GM19099 (cell line): ENCODE measurements around the gene CHRM5.

ENCODE experiments used
- POLR2A ChIP-seq: IDR thresholded peaks from 3 replicates; pipeline ENCODE4 v1.6.1; 2011; ENCODE audit warnings: low read depth; ENCODE audit not compliant: insufficient read length; ENCODE audit errors: extremely low read depth

CHRM5 gene

DNA sequence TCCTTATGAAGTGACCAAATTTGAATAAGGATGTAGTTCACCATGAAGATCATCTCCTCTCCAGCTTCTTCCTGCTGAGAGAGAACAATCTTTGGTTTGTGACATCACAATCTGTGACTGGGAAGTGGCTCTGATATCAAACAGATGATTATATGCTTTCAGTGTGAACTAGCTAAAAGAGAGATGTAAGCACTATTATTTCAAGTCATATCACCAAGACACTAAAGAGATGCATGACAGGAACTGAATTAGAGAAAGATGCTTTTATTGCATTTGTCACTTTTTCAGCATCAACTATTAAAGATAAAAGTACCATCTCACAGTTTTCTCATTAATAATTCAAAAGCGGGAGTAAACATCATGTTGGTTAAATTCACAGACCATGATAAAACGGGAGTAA, 3.5 kb downstream of the CHRM5 start:
- no peak for TF ChIP-seq POLR2A

DNA sequence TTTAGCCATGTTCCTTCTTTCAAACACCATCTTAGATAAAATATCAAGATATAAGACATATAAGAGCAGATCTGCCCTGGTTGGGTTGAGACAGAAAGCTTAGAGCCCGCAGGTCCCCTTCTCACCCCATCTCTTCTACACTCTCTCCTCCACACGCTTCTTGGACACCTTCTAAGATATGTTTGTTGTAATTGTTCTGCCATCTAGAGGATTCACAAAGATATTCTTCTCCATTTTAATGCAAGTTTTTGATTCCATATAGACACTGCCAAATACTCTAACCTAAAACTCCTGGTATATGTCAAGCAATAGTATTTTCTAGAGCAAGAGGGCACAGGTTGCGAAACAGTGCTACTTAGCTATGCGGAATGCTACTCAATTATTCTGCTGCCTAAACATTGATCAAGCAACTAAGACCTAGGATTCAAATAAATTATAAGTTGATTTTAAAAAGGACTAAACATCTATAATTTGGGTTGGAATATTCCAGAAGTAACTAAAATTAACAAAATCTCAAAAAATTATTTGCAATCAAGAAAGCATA, 6.8 kb downstream of the CHRM5 start:
- TF ChIP-seq POLR2A = no peak

DNA sequence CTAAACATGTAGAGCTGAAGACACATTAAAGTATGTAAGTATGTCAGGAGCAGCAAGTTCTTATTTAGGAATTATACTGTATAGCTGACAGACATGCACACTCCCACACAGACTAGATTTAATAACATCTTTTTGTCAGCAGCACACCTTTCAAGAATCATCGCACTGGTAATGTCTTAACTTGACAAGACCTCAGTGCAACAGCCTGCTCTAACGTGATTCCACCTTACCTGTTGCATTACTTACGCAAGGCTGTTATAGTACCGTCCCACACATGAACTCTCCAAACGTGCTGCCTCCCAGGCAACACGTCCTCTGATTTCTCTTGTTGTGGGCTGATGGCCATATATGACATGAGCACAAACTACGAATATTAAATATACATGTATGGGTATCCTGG, 11.9 kb downstream of the CHRM5 start:
- no peak for TF ChIP-seq POLR2A

DNA sequence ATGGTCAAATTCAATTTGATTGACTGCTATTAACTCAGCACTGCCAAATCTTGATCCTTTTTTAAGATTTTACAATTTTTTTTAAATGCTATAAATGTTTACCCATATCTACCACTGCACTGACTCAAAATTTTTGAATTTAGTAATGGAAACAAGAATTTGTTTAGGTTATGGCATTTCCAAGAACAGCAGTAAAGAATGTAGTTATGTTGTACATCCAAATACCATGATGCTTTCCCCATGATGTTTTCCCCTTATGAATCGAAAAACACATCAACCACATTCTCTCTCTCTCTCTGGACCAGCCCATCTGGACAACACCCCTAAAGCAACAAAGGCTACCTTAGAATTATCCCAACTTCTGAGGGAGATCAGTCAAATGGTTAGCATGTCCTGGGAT, 14.2 kb downstream of the CHRM5 start:
- no peak for TF ChIP-seq POLR2A

DNA sequence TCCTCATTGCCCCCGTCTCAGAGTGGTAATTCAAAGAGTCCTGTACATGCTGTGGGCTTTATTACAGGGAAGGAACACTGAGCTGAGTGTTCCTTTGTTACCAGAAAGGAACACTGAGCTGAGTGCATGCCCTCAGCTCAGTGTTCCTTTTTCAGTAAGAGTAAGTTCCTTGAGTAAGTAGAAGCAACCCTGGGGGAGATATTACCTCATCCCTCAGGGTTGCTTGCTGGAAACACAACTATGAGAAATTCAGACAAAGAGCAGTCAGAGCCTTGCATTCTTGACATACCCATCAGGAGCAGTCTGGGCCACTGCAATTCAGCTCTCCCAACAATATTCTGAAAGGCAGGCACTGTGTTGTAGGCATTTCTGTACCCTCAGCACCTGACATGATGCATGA, 17.0 kb downstream of the CHRM5 start:
- TF ChIP-seq POLR2A = no peak

DNA sequence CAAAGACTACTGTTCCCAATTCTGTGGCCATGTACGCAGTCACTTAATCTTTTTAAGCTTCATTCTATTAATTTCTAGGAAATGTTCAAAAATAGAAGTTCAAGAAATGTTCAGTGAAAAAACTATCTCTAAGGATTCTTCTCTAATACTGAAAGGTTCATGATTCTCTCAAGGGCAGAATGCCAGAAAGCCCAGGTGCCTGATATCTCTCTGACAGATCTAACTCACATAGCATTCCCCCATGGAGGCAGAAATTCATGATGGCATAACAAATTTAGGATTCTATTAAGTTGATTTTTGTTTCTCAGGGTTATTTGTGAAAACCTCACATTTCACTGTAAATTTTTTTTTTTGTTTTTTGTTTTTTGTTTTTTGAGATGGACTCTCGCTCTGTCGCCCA, 17.5 kb downstream of the CHRM5 start:
- no peak for TF ChIP-seq POLR2A

DNA sequence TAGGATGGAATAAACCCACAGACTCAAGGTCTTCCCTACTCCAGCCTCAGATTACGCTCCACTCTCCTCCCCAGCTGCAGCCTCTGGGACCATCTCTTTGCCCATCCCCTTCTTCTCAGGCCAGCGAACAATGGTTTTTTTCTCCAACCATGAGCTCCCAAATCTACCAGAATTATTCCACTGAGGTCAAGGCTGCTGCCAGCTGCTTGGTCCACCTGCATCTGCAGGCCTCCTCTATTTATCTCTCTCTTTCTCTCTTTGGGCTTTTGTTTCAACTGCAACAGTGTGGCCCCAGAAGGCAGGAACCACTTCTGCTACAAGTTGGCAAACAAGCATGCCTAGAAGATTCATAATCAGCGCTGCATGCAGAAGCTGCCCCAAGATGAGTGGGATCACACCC, 19.1 kb downstream of the CHRM5 start:
- TF ChIP-seq POLR2A = no peak

DNA sequence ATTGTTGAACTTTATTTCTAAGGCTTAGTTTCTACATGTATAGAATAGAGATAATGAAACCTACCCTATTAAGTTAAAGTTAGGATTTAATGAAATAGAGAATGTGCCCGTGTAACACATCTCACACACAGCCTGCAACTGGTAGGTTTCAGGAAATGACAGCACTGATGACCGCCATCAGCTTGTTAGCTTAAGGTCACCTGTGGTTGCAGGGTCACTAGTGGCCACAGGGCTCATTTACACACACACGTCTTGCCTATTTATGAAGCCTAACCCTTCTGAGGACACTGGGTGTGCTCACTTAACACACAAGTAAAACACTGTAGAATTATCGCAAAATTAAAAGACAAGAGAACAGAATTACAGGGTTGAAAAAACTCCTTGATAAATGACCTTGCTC, 20.1 kb downstream of the CHRM5 start:
- no peak for TF ChIP-seq POLR2A

DNA sequence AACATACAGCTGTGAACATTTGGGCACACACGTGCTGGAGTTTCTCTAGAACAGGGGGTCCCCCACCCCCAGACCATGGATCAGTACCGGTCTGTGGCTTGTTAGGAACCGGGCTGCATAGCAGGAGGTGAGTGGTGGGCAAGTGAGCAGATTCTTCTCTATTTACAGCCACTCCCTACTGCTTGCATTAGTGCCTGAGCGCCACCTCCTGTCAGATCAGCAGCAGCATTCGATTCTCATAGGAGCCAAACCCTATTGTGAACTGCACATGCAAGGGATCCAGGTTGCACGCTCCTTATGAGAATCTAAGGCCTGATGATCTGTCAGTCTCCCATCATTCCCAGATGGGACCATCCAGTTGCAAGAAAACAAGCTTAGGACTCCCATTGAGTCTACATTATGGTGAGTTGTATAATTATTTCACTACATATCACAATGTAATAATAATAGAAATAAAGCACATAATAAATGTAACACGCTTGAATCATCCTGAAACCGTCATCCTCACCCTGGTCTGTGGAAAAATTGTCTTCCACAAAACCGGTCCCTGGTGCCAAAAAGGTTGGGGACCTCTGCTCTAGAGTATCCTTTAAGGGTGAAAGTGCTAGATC, 25.8 kb downstream of the CHRM5 start:
- TF ChIP-seq POLR2A = no peak

DNA sequence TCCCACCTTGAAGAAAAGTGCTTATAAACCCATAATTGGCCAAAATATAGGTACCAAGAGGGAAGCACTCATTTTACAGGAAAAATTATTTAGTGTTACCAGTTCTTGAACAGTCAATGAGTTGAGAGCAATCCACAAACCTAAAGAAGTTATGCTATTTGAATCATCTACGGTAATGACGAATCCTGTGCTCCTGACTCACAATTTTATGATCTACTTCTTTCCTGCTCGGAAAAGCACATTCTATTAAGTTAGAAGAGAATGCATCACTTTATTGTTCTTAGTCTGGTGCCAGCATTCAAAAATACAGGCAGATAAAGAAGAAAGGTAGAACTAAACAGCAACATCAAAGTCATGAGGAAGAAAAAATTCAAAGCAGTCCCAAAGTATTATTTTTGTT, 33.2 kb downstream of the CHRM5 start:
- no peak for TF ChIP-seq POLR2A

DNA sequence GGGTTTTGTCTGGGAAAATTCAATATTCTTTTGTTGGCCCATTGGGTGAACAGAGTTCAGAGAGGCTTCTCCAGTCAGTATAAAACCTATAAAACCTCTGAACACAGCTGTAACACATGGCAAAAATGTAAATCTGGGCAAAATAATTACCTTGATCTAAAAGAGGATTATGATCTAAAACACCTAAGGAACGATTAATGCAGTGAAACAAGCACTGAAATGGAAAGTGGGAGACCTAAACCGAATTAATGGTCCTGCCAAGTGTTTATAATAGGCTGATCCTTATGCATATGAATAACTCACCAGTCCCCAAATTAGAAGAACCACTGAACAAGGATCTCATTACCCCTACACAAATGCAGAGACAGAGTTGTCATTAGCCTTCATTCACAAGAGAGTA, 38.1 kb downstream of the CHRM5 start:
- no peak for TF ChIP-seq POLR2A

DNA sequence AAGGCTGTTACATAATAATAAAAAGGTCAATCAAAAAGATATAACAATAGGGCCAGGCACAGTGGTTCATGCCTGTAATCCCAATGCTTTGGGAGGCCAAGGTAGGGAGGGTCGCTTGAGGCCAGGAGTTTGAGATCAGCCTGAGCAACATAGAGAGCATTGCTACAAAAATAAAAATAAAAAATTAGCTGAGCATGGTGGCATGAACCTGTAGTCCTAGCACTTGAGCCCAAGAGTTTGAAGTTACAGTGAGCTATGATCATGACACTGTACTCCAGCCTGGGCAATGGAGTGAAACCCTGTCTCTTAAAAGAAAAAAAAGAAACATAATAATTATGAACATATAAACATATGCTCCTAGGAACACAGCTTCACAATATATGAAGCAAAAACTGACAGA, 41.4 kb downstream of the CHRM5 start:
- no peak for TF ChIP-seq POLR2A

DNA sequence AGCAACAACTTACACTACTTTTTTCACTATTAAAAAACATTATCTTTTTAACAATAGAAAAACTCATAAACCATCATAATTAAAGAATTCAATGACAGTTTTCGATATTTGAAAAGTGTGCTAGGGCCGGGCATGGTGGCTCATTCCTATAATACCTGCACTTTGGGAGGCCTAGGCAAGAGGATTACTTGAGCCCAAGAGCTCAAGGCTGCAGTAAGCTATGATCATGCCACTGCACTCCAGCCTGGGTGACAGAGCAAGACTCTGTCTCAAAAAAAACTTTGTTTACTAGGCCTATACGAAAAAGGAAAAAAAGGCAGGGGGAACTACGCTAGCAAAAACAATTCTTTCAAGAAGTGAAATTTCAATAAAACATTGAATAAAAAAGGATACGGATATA, 42.6 kb downstream of the CHRM5 start:
- no peak for TF ChIP-seq POLR2A

DNA sequence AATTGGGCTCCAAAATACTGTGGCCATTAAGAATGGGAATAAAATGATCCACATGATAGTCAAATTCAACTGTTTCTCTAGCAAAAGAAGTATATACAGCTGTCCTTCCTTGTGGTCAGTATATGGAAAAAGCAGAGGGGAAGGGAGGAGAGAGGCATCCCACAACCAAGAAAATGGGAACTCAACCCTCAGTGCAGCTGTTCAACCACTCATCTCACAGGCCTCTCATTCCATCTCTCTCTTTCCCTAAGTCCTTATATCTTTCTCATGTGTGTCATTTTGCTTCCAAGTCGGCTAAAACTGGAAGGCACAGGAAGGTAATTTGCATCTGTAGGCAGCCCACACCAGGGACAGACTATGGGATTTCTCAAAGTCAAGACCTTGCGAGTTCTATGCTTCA, 43.2 kb downstream of the CHRM5 start:
- no peak for TF ChIP-seq POLR2A

DNA sequence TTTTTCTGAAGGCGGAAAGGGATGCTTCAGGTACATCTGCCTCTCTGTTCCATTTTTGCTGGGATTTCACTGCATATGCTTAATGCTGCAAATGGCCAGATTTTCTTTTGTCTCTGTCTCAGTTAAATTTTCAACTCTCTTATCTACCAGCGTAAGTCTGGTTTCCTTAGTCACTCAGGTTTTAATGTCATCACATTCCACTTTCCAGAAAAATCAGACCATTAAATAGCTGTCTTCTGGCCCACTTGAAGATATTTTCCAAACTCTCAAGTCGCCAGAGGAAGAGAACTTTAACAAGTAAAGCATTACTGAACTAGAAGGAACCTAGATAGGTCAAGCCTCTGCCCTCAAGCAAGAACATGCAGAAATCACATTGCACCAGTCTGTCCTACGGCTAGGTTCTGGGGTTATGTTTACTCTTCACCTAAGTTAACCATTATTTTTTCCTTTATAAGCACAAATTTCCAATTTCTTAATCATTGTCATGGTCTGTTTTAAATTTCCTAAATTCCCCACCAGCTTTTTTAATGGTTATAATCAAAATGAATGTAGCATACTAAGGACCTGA, 44.2 kb downstream of the CHRM5 start:
- TF ChIP-seq POLR2A = no peak

DNA sequence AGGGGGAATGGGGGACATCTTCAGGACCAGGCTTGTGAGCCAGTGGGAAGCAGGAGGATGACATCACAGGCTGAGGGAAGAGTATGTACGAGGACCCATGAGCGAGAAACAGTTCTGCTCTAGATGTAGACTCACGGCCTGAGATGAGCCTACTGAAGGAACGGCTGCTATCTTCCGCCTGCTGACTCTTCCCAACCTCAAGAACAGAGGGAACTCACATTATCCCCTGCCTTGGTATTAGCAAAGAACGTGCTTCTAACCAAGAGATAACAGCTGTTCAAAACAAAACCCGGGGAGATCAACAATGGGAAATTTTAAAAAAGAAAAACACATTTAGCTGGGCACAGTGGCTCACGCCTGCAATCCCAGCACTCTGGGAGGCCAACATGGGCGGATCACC, 45.4 kb downstream of the CHRM5 start:
- no peak for TF ChIP-seq POLR2A

DNA sequence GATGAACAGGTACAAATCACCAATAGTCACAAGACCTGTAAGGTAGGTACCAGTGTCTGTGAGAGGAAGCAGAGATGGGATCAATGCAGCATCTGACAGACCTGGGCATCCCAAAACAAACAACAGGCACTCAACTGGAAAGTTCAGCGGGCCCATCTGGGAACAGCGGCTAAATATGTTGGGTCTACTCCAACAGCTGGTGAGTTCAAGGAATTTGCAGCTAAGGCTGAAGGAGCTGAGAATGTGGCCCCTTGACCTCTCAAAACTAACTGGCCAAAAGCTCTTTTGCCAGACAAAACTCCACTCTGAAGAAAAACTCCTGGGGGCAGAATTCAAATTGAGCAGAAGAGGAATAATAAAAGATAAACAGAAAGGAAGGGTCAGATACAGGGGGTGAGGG, 46.3 kb downstream of the CHRM5 start:
- no peak for TF ChIP-seq POLR2A
